ENCODE results near the gene OR4K13.

Gene OR4K13

GRCh38 chr14:20035938-20036337 lies at the start of gene OR4K13:
Gene OR4K13 (minus strand): TSS chr14:20036038. CDS start chr14:20034758, 1,280 bp downstream.
- no peak for DNase-seq

- no peak for DNase-seq
Observed at GRCh38 chr14:20059745-20060144, 23.9 kb upstream of the OR4K13 start, which contains the start of gene OR4L1. Gene OR4L1 (plus strand): TSS chr14:20060045. CDS start chr14:20060045, 0 bp downstream.

- no peak for DNase-seq
Observed at GRCh38 chr14:20048202-20048601, 12.4 kb upstream of the OR4K13 start.

- DNase-seq: no peak
Observed at GRCh38 chr14:20044243-20044642, 8.4 kb upstream of the OR4K13 start.

- DNase-seq: no peak
Observed at GRCh38 chr14:20035449-20035848, 389 bp downstream of the OR4K13 start.

- no peak for DNase-seq
Observed at GRCh38 chr14:20031058-20031457, 4.8 kb downstream of the OR4K13 start.

GRCh38 chr14:20019257-20019865 lies 16.5 kb downstream of the OR4K13 start, which contains the start of gene OR4K14:
Gene OR4K14 (minus strand): TSS chr14:20019307. CDS start chr14:20015193, 4,114 bp downstream.
- no peak for DNase-seq

GRCh38 chr14:20008156-20008555 lies 27.7 kb downstream of the OR4K13 start:
- DNase-seq: no peak

- no peak for DNase-seq
Observed at GRCh38 chr14:20002319-20002718, 33.5 kb downstream of the OR4K13 start.

- no peak for DNase-seq
Observed at GRCh38 chr14:20001863-20002262, 34.0 kb downstream of the OR4K13 start, which contains the start of gene OR4Q2. Gene OR4Q2 (plus strand): TSS chr14:20002163.

GRCh38 chr14:19993438-19993837 lies 42.4 kb downstream of the OR4K13 start:
- no peak for DNase-seq

All from NCI-H510A treated with DMSO at 0.1 percent for 48 hours (cell line).